Immature natural killer cell (primary cell): ENCODE data around the gene HSBP1L1. TPM values are rescaled to one million over a fixed set of nuclear protein-coding genes. Genes with fewer than 3 reads are reported as not detected.
A peak's percentile ranks its signal among the peaks of the same experiment; 100 is the strongest.

Experiments
- DNase-seq, 3 donors: peaks; one replicate each; pipeline ENCODE4 v3.0.0; 2022; ENCODE audit warnings: mixed read lengths in 1 of 3
- H3K27ac Mint-ChIP-seq, 6 donors: one replicate each; pipeline ENCODE4 v1.8.0; 2020; ENCODE audit warnings: mixed read lengths in 6 of 6, mild to moderate bottlenecking in 5 of 6, inconsistent platforms in 4 of 6, moderate library complexity in 3 of 6
- H3K27me3 Mint-ChIP-seq, 3 donors: one replicate each; pipeline ENCODE4 v1.8.0; 2020 to 2021; ENCODE audit warnings: low read depth in 3 of 3, mild to moderate bottlenecking in 3 of 3, mixed read lengths in 3 of 3, moderate library complexity in 3 of 3, inconsistent platforms in 1 of 3
- H3K36me3 Mint-ChIP-seq, 3 donors: one replicate each; pipeline ENCODE4 v1.8.0; 2020; ENCODE audit warnings: mixed read lengths in 3 of 3, inconsistent platforms in 2 of 3, mild to moderate bottlenecking in 2 of 3
- H3K4me1 Mint-ChIP-seq, 2 donors: one replicate each; pipeline ENCODE4 v1.8.0; 2020; ENCODE audit warnings: inconsistent platforms in 2 of 2, mild to moderate bottlenecking in 2 of 2, mixed read lengths in 2 of 2, moderate library complexity in 1 of 2
- H3K4me3 Mint-ChIP-seq, 5 donors: one replicate each; pipeline ENCODE4 v1.8.0; 2020; ENCODE audit warnings: mild to moderate bottlenecking in 5 of 5, mixed read lengths in 5 of 5, inconsistent platforms in 3 of 5, moderate library complexity in 3 of 5
- H3K9me3 Mint-ChIP-seq, 6 donors: one replicate each; pipeline ENCODE4 v1.8.0; 2020; ENCODE audit warnings: mild to moderate bottlenecking in 6 of 6, mixed read lengths in 6 of 6, inconsistent platforms in 4 of 6, moderate library complexity in 3 of 6
- polyA plus RNA-seq, 3 donors: library from polyadenylated mRNA; unstranded; fragments of 300-500 nt; fragmentation: Illumina TruSeq; gene quantifications; one replicate each; pipeline ENCODE4 v1.2.3, GENCODE V29; 2021

The HSBP1L1 gene
- polyA plus RNA-seq, 3 donors from 2014 or later: 4.2 to 11.8 (median 9.8) TPM

- DNase-seq: no peak
- no peak overlapping the region for H3K4me3 Mint-ChIP-seq
- peaks cover 3 to 14% (median 6%) of the 10 kb centered on the region in 3 donors for H3K27me3 Mint-ChIP-seq
- peaks cover 61 to 85% (median 75%) of the 10 kb centered on the region in 3 donors for H3K36me3 Mint-ChIP-seq
- H3K27ac Mint-ChIP-seq: no peak overlapping the region
- peaks cover 6 to 33% (median 29%) of the 10 kb centered on the region in 6 donors for H3K9me3 Mint-ChIP-seq
- peaks cover 5 to 18% of the 10 kb centered on the region in 2 donors for H3K4me1 Mint-ChIP-seq
These were observed 28.9 kb upstream of the HSBP1L1 start for GRCh38 chr18:79935499-79935898.

GRCh38 chr18:79935925-79936324 lies 28.5 kb upstream of the HSBP1L1 start:
- no peak for DNase-seq
- H3K27me3 Mint-ChIP-seq: peaks cover 3 to 14% (median 6%) of the 10 kb centered on the region in 3 donors
- H3K9me3 Mint-ChIP-seq: peaks cover 6 to 28% (median 27%) of the 10 kb centered on the region in 6 donors
- H3K36me3 Mint-ChIP-seq: peaks cover 61 to 83% (median 74%) of the 10 kb centered on the region in 3 donors
- H3K4me3 Mint-ChIP-seq: no peak overlapping the region
- H3K4me1 Mint-ChIP-seq: peaks cover 5 to 18% of the 10 kb centered on the region in 2 donors
- no peak overlapping the region for H3K27ac Mint-ChIP-seq

GRCh38 chr18:79936641-79937040 lies 27.8 kb upstream of the HSBP1L1 start:
- Mint-ChIP-seq H3K27ac (no peak overlapping the region), H3K9me3 (peaks cover 6 to 22% (median 21%) of the 10 kb centered on the region in 6 donors), H3K36me3 (peaks cover 55 to 77% (median 67%) of the 10 kb centered on the region in 3 donors), H3K27me3 (peaks cover 3 to 14% (median 3%) of the 10 kb centered on the region in 3 donors), H3K4me1 (peaks cover 5 to 18% of the 10 kb centered on the region in 2 donors), H3K4me3 (no peak overlapping the region)
- DNase-seq: no peak

- DNase-seq: no peak
- Mint-ChIP-seq H3K4me3 (no peak overlapping the region), H3K9me3 (peaks cover 3 to 18% (median 16%) of the 10 kb centered on the region in 6 donors), H3K27ac (no peak overlapping the region), H3K4me1 (peaks cover 6 to 18% of the 10 kb centered on the region in 2 donors), H3K36me3 (peaks cover 51 to 77% (median 64%) of the 10 kb centered on the region in 3 donors), H3K27me3 (peaks cover 1 to 14% (median 3%) of the 10 kb centered on the region in 3 donors)
These were observed 27.2 kb upstream of the HSBP1L1 start for GRCh38 chr18:79937103-79937860.

GRCh38 chr18:79938196-79938595 lies 26.2 kb upstream of the HSBP1L1 start:
- H3K27ac Mint-ChIP-seq: no peak overlapping the region
- H3K4me1 Mint-ChIP-seq: peaks cover 6 to 18% of the 10 kb centered on the region in 2 donors
- peaks cover 0 to 13% (median 3%) of the 10 kb centered on the region in 3 donors for H3K27me3 Mint-ChIP-seq
- peaks cover 0 to 9% (median 7%) of the 10 kb centered on the region in 6 donors for H3K9me3 Mint-ChIP-seq
- H3K4me3 Mint-ChIP-seq: no peak overlapping the region
- H3K36me3 Mint-ChIP-seq: peaks cover 44 to 68% (median 54%) of the 10 kb centered on the region in 3 donors
- DNase-seq: no peak

- Mint-ChIP-seq H3K4me3 (no peak overlapping the region), H3K4me1 (peaks cover 6 to 18% of the 10 kb centered on the region in 2 donors), H3K36me3 (peaks cover 35 to 59% (median 45%) of the 10 kb centered on the region in 3 donors), H3K27ac (no peak overlapping the region), H3K9me3 (peaks cover 0 to 2% (median 0%) of the 10 kb centered on the region in 6 donors), H3K27me3 (peaks cover 0 to 10% (median 3%) of the 10 kb centered on the region in 3 donors)
- no peak for DNase-seq
These were observed 25.3 kb upstream of the HSBP1L1 start for GRCh38 chr18:79939096-79939495.

- Mint-ChIP-seq H3K4me3 (no peak overlapping the region), H3K27ac (no peak overlapping the region), H3K9me3 (peaks cover 0 to 2% (median 0%) of the 10 kb centered on the region in 6 donors), H3K36me3 (peaks cover 26 to 48% (median 40%) of the 10 kb centered on the region in 3 donors), H3K4me1 (peaks cover 14 to 18% of the 10 kb centered on the region in 2 donors), H3K27me3 (peaks cover 2 to 10% (median 3%) of the 10 kb centered on the region in 3 donors)
- DNase-seq: no peak
These were observed 24.2 kb upstream of the HSBP1L1 start for GRCh38 chr18:79940126-79940813.

- Mint-ChIP-seq H3K9me3 (no peaks in the 10 kb centered on the region), H3K36me3 (peaks cover 20 to 41% (median 37%) of the 10 kb centered on the region in 3 donors)
These were observed 23.5 kb upstream of the HSBP1L1 start for GRCh38 chr18:79940814-79941472.

GRCh38 chr18:79941473-79942119 lies 22.8 kb upstream of the HSBP1L1 start:
- no peak overlapping the region for H3K4me3 Mint-ChIP-seq
- peaks cover 3 to 7% (median 3%) of the 10 kb centered on the region in 3 donors for H3K27me3 Mint-ChIP-seq
- peaks cover 14 to 35% (median 32%) of the 10 kb centered on the region in 3 donors for H3K36me3 Mint-ChIP-seq
- no peak for DNase-seq
- H3K4me1 Mint-ChIP-seq: peaks cover 16 to 24% of the 10 kb centered on the region in 2 donors
- H3K27ac Mint-ChIP-seq: no peak overlapping the region
- no peaks in the 10 kb centered on the region for H3K9me3 Mint-ChIP-seq

More at GRCh38 chr18:79940814-79941472, 23.5 kb upstream of the HSBP1L1 start:
- DNase-seq: no peak
- Mint-ChIP-seq H3K27ac (no peak overlapping the region), H3K4me1 (peaks cover 15 to 20% of the 10 kb centered on the region in 2 donors), H3K27me3 (peaks cover 2 to 7% (median 3%) of the 10 kb centered on the region in 3 donors), H3K4me3 (no peak overlapping the region)

- no peak for DNase-seq
- H3K27ac Mint-ChIP-seq: peak overlapping the region in 1 of 6 donors; percentile 9
- H3K4me1 Mint-ChIP-seq: peaks cover 16 to 24% of the 10 kb centered on the region in 2 donors
- no peak overlapping the region for H3K4me3 Mint-ChIP-seq
- H3K9me3 Mint-ChIP-seq: no peaks in the 10 kb centered on the region
- H3K36me3 Mint-ChIP-seq: peaks cover 13 to 30% (median 26%) of the 10 kb centered on the region in 3 donors
- H3K27me3 Mint-ChIP-seq: peaks cover 3 to 9% (median 3%) of the 10 kb centered on the region in 3 donors
These were observed 22.2 kb upstream of the HSBP1L1 start for GRCh38 chr18:79942211-79942610.

- H3K4me1 Mint-ChIP-seq: peaks cover 16 to 25% of the 10 kb centered on the region in 2 donors
- peak overlapping the region in 1 of 6 donors; percentile 40 for H3K27ac Mint-ChIP-seq
- H3K4me3 Mint-ChIP-seq: no peak overlapping the region
- DNase-seq: no peak
- peaks cover 3 to 9% (median 3%) of the 10 kb centered on the region in 3 donors for H3K27me3 Mint-ChIP-seq
- H3K36me3 Mint-ChIP-seq: peaks cover 5 to 22% (median 18%) of the 10 kb centered on the region in 3 donors
- no peaks in the 10 kb centered on the region for H3K9me3 Mint-ChIP-seq
These were observed 21.4 kb upstream of the HSBP1L1 start for GRCh38 chr18:79942786-79943607.

- Mint-ChIP-seq H3K27me3 (peaks cover 3 to 6% (median 3%) of the 10 kb centered on the region in 3 donors), H3K36me3 (peaks cover 5 to 18% (median 15%) of the 10 kb centered on the region in 3 donors), H3K27ac (no peak overlapping the region), H3K4me1 (peaks cover 20 to 27% of the 10 kb centered on the region in 2 donors), H3K9me3 (no peaks in the 10 kb centered on the region), H3K4me3 (no peak overlapping the region)
- DNase-seq: no peak
These were observed 20.8 kb upstream of the HSBP1L1 start for GRCh38 chr18:79943608-79944125.
